ENCODE results near the gene NFIB.

NFIB gene

DNA sequence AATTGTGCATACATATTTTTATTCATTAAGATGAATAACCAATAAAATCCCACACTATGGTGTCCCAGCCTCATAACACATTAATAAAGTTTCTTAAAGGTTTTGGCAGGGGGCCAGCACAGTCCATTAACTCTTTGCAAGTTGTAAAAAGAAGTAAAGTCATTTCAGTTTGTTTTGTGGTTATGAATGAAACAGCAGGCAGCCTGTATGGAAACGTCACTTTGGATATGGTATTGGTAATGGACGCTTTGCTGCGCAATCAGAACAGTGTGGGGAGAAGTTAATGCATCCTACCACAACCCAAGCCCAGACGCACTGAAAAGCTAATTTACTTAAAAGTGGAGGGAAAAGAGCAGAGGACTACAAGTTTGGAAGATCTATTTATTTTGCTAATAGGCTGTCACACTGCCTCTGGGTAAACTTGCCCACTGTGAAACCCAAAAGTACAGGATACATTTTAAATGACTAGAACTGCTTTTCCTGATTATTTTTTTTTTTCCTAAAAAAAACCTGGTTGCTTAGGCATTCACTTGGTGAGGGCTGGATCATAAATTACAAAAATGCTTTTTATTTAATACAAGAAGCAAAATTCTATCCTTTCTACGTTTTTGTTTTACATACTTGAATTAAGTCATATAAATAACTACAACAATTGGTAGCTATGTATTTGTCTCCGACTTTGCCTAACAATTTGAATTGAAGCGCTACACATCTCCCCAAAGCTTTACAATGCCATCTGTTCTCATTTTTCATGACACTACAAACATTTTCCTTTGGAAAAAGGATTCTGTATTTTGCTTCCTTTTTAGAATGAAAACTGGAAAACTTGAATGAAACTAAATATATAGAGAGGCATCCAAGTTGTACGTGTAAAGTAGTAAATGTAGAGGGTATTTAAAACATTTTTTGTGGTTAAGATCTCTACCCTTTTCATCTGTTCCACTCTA is 104.3 kb downstream of the NFIB start:
- DNase-seq, result no peak

DNA sequence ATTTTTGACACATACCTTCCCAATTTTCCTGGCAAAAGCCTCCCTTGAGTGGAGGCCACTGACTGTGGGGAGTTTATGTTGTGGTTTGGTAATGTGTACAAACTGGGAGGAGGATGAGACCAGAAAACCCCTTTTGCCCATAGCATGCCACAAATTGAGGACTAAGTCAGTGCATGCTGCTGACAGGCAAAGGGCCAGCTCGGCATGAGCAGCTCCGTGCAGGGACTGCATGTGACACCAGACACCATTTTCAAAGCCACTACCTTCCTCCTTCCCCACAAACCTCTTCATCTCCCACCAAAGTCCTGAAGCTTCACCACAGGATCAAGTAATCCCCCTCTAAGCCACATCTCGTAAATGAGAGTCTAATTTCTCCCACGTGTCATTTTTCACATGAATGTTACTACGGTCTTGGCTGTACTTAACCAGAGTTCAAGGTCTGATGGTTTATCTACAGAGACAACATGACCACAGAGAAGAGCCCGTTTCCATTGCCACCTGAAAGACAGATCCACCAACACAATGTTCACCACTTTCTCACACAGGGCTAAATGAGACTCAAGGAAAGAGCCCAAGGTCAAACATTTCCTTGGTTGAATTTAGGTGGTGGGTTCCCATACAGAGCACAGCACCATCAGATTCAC is 106.5 kb downstream of the NFIB start:
- DNase-seq, result no peak

DNA sequence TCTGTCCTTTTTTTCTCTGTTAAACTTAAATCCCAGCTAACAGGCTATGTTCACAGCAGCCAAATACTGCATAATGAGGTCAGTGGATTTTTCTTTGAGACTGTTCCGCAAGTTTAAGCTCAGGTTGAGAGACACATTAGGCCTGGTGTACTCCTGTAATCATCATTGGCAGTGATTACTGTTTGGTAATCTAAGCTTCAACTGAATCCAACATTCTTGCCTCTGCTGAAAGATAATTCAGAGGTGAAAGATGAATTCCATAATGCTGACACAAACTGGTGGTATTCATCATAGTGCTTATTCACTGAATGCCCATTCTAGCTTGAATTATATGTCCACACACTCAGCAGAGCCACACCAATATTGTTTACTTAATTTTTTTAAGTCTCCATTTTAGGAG is 108.5 kb downstream of the NFIB start:
- DNase-seq, result no peak

DNA sequence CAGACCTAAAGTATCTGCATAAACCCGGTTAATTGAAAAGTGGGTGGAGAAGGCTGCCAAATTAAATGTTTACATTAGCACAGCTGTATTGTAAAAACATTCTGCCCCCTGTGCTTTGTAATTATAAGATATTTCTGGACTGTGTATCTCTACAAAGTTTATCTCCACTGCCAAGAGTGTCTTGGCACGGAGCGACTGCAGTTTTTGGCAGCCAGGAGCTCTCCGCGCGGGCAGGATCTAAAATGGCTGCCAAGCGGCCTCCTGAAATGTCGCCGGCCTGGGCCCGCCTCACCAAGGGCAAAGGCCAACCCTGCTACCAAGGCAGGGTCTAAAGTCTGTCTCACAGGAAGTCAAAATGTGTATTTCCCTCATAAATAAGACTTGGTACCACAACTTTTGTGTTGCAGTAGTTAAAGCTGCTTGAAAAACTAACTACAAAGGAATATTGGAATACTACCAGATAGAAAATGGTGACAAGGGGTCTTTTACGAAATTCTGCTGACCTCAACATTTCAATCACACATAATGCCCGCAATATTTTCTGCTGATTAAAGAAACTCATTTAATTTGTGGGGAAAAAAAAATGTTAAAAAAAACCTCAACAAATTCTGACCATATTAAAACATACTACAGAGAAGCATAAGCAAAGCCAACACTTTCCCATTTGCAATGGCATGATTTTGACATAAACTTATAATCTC is 110.4 kb downstream of the NFIB start:
- no peak for DNase-seq

DNA sequence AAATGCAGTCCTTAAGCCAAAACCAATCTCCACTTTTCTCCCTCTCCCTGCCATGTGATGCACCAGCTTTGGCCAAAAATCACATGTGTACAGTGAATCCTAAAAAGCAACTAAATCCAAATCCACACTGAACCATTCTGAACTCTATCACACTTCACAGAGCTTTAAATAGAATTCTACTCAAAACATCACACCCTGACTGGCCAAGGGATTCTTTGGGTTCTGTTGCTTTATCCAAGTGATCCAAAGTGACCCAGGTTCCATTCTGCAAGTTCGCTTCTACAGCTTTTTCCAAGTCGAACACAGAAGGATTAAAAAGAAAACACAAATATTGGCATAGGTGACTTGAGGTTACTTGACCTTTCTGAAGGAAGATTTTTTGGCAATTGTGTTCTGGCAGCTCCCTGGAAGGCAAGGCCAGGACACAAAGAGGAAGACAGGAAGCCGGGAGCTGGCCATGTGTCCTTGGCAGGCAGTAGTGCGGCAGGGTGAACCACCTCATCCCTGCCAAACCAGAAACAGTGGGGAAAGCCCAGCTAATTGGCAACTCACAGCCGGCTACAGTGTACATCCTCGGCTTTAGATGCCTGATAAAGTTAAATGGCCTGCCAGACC is 115.0 kb downstream of the NFIB start:
- no peak for DNase-seq

DNA sequence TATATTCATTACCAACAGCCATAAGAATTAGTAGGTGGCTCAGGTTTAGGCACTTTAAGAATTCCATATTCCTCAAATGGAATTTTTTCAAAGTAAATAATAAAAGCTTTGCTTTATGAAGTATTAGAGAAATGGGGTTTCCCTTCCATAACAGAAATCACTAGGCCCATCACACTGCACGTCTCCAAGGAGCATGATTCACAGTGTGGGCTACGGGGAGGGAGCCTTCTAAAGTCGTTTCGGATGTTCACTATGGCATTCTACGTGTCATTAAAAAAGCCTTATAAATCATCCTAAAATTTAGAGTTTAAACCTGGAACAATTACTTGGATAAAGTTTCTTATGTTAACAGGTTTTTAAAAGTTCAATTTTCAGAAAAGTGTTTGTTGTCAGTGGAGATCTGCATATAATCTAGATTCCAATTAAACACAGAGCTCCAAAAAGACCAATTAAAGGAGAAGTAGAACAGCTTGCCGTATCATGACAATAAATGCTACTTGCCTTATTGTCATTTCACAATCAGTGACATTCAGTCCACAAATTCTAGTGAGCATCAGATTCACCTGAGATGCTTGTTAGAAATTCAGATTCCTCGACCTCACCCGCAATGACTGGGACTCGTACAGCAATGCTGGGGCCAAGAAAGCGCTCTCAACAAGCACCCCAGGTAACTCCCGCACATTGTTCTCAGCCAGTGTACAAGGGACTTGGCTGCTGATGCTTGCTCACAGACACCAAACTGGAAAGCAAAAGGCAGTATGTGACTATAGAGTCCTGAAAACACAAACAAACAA is 115.7 kb downstream of the NFIB start:
- DNase-seq, result no peak

DNA sequence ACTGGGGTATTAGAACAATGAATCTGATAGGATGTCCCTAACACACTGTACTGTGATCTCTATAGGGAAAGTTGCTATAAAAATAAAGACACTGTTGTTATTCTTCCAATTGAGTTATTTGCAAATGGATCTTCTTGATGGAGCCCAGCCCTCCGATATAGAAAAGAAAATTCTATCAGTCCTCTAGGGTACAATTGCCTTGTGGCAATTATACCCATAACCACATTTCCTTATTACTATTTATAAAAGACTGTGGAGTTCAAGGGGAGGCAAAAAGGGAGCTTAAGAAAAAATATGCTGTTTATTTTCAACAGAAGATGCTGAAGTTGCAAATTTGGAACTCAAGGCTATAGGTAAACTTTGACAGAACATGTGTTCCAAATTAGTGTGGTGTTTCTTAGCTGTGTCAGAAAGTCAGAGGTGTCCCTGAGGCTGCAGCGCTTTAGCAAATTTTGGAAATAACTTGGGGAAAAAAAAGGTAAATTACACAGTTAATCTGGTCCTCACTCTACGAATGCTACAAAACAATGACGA is 116.5 kb downstream of the NFIB start:
- DNase-seq, result no peak

DNA sequence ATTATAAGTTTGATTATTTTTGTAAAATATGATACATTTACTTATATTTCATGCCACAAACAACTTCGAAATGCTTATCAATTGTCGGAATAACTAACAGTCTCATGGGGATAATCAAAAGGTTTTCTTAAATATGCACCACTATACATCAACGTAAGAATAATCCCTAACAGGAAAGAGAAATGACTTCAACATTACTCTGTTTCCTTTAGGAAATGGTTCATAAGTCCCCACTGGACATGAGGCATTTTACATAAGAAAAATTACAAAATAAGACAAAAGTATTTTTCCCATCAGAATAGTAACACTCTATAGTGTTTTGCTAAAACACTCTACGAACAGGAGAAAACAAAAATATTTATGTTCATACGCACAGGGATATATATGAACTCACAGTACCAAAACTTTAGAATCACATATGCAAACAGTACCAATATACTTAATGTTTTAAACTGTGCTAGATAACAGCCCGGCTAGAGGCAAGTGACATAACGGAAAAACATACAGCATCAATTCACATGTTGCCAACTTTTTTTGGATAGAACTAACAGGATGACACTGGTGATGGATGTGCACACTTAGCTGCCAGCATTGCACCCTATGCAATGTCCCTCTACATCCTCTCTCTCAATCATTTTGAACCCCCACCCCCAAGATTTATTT is 120.5 kb downstream of the NFIB start:
- no peak for DNase-seq

DNA sequence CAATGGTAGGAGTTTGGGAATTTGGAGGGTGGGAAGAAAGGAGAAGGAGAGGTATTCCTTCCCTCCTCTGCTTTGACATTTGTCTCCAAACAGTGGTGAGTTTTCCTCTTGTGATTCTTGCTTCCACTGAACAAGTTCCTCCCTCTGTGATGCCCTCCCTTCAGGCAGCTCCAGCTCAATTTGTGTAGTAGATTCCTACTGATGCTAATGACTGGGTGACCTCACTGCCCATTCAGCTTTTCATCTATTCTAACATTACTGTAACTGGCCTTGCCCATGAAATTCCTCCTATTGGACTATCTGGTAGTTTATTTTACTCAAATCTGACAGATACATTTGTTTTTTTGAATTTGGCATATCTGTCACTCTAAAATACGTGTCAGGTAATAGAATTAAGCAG is 121.4 kb downstream of the NFIB start:
- no peak for DNase-seq

DNA sequence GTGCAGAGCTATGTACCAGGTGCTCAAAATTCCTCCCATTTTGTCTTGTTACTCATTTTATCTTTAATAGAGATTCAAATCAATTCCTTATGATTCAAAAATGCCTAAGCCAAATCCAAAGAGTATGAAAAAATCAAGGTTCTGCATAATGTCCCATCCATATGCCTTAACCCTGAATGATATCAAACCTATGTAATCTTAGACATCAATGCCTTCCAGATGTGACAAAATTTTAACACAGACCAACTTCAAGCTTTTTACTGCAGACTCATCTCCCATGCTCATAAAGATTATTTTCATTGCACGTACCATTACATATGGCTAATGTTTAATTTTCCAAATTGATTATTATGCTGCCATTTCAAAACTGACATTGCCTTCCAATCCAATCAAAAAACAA is 122.4 kb downstream of the NFIB start:
- no peak for DNase-seq

DNA sequence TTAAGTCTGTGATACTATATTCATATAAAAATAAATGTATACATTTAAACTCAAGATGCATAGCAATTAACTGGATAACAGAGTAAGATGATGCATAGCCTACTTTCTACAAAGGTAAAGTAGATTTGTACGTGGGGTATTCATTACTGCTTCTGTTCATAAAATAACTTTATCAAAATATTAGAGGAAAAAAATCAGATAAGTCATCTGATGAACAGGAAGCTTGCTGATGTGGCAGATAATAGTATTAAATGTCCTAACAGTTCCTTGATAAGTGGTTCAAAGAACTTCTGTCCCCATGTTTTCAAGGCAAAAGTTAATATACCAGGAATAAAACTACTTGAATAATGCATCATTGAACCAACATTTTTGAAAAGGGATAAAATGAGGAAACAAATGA is 123.7 kb downstream of the NFIB start:
- DNase-seq, result no peak

DNA sequence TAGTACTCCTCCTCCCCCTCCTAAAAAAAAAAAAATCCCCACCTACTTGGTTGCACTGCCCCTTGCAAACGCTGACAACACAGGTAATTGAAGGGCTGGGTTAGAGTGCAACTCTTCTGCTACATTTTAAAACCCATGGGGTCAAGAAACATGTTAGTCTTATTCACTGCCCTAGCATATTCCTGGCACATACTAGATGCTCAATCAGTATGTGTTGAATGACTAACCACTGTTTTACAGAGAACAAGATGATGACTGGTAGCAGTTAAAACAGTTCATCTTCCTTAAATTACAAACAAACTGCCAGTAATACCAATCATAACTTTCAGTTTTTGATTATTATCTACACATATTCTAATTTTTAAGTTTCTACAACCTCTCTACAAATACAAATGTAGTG is 124.4 kb downstream of the NFIB start:
- DNase-seq, result no peak

DNA sequence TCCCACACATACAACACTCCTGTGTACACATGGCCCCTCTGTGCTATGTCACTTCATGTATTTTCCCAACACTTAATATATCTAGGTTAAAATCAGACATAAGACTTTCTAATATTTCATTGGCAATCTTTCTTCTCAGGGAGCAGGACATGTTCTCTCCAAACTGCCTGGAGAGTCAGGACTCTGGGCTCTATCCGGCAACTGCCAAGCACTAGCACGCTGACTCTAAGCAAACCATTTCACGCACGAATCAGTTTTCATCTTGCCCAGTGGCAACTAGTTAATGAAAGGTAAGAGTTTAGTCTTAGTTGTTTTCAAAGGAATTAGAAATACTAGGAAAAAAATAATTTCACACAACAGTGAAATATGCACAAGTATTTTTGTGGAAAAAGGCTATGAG is 124.8 kb downstream of the NFIB start:
- no peak for DNase-seq

DNA sequence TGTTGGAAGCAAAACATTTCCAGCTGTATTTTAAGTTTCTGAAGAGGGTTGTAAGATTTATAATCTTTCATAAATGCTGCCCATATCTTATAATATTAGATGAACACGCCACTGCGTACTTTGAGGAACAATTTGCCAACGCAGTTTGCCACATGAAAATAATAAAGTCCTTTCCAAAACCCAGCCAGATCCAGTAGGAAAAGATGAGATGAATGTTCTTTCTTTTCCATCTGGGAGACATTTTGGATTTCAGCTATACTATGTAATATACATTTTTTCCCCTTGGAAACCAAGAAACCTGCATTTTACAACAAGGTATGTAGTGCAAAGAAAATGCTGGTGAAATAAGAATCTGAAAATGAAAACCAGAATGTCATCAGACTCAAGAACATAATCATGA is 125.4 kb downstream of the NFIB start:
- no peak for DNase-seq

DNA sequence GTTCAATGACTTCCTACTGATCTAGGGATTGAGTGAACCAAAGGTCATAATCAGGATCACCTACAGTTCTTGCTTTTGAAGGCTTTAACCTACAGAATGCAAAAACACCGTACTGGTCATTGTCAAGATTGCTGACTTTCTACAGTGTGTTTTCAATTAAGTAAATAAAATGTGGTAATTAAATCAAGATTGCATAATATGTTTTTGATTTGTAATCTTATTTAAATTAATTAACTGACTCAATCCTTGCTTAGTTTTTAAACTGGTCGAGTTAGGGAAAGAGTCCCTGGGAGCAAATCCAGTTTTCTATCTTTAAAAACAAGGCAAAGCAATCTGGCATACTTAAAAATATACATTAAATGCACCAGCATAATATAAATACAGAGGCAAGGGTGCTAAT is 125.9 kb downstream of the NFIB start:
- DNase-seq, result no peak

DNA sequence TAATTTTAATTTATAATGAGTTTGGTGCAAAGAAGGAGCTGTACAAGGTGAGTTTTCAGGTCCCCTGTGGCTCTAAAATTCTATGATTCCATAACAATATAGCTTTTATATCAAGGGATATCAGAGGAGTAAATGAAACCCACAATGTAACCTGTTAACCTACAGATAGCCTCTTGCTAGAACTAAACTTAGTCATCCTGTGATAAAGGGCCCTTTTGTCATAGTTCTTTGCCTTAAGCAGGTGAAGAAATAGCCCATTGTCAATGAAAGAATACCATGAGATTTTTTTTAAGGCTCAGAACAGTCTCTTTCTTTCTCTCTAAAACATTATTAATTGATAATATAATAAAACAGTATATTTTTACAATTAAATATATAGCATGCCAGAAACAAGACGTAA is 127.8 kb downstream of the NFIB start:
- DNase-seq, result no peak

DNA sequence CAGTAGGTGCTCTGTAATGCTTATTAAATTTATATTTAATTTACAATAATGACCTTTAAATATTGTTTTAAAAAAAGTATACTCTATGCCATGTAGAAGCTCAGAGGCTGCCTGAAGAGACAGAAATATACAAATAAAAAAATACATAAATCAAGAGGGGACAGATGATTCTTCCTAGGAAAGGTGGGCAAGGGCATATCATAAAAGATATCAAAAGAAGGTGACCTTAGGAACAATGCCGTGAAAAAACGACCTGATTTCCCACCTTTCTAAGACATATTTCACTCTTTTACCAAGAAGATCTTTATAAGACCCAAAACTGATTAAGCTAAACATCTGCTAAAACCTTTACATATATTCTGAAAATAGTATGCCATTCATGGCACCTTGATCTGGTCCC is 128.9 kb downstream of the NFIB start:
- DNase-seq, result no peak

DNA sequence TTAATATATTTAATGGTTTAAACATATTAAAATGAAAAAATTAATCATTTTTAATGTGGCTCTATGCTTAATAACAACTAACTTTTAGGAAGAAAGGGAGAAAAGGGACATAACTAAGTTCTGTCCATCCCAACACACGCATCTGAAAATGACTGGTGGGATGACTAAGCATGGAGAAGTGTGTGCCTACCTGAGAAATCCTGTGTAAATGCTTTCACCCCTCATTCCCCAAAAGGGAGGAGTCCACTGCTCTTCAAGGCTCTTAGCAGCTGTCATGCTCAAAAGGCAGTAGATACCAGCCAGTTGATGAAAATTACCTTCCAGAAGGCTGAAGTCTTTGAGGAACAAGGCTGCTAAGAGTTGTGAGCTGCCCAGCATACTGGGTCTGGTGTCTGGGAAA is 130.9 kb downstream of the NFIB start:
- no peak for DNase-seq

DNA sequence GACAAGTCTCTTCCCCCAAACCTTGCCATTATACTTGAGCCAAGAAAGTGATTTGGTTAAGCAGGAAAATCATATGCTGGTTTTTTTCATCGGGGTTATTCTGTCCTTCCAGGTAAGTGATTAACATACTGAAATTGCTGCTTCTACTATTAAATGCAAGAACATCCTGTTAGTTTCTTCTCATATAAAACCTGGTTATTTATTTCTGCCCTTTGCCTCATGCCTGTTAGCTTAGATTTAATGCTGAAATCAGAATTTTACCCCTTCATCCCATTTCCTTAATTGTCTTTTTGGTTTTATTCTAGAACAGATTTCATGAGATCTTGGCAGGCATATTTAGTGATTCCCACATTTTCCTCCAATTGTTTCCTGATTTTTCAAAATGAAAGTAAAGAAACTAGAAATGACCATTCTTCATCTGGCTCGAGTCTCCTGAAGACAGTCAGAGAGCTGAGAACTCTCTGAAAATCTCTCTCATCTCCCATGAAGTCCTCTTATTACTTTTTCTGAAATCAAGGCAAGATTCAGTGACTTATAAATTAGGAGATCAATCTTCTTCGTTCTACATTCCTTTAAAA is 132.9 kb downstream of the NFIB start:
- DNase-seq, result no peak

DNA sequence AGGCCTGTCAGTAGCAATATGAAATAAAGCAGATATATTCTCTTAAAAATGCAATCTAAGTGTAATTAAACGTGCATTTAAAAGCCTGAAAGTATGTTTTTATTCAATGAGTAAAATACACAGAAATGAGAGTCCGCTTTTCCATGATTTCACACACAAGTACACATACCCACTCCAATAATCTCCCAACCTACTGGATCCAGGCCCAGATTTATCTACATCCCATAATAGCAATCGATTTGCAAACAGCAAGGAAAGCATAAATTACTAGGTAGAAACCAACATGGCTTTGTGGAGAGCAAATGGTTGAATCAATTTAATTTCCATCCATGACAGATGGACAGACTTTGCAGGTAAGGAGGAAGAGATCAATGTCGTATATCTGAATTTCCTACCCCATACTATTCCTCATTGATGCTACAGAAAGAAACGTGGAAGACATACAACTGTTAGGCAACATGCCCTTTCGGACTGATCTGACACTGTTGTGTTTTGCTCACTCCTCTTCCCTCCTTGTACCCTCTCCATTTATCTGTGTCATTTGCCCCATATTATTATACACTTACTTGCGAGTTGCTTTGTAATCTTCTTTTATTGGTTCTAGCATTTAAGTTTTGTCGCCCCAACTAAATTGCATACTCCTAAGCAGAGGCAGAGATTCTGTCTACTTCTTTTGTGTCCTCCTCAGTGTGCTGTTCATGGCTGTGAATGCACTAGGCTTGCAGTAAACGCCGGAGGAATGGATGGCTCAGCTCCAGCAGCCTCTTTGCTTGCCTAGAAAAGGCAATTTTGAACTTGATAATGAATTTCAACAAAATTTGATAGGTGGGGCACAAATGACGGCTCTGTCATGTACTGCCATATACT is 133.6 kb downstream of the NFIB start:
- DNase-seq, result no peak

Data from NCI-H1048 (cell line).